Lower leg skin (tissue), 3 donors: ENCODE results near the gene SLTM.

Experiments
- CTCF ChIP-seq, 3 donors: fragments of 450-650 bp; IDR thresholded peaks; one replicate each; pipeline ENCODE4 v1.5.1; 2016; ENCODE audit warnings: antibody characterized with exemption in 3 of 3, mild to moderate bottlenecking in 3 of 3, moderate library complexity in 2 of 3
- POLR2A ChIP-seq, 2 donors: fragments of 450-650 bp; IDR thresholded peaks; one replicate each; pipeline ENCODE4 v1.6.1; 2016 to 2017; ENCODE audit warnings: antibody characterized with exemption in 2 of 2, mild to moderate bottlenecking in 1 of 2, moderate library complexity in 1 of 2

GRCh38 chr15:58876306-58877106 lies 57.0 kb downstream of the SLTM start:
- no peak for TF ChIP-seq CTCF (IDR thresholded peaks at IDR 0.05)
- no peak for TF ChIP-seq POLR2A (IDR thresholded peaks at IDR 0.05)
